BJ (cell line): ENCODE results near the gene FFAR4. TPM values are rescaled to one million over a fixed set of nuclear protein-coding genes. Genes with fewer than 3 reads are reported as not detected.

Source experiments
- CTCF ChIA-PET: fragments of 350-600 bp; formaldehyde crosslinking; extraction: SDS; loops from one replicate; lab custom pipeline; 2021; ENCODE audit warnings: antibody characterized with exemption, inconsistent platforms; lab: Yijun Ruan, JAX
- POLR2A ChIA-PET: fragments of 300-600 bp; sonication (Branson Sonifier 250); formaldehyde crosslinking; extraction: SDS; loops from one replicate; lab custom pipeline; 2021; ENCODE audit warnings: antibody characterized with exemption; lab: Charles Lee
- DNase-seq: peaks from one replicate; pipeline ENCODE4 v3.0.0-alpha.2; 2011; ENCODE audit warnings: low read depth
- H3K27me3 ChIP-seq: 2 replicates; pipeline ENCODE4 v1.6.0; 2011; ENCODE audit warnings: low read length; ENCODE audit not compliant: control insufficient read depth, insufficient read depth
- H3K36me3 ChIP-seq: 2 replicates; pipeline ENCODE4 v1.5.1; 2011; ENCODE audit warnings: low read length; ENCODE audit not compliant: control insufficient read depth, insufficient read depth
- H3K4me3 ChIP-seq: 2 replicates; pipeline ENCODE4 v1.5.1; 2011; ENCODE audit warnings: low read depth, mild to moderate bottlenecking, control low read depth, low read length
- polyA plus RNA-seq: library from polyadenylated mRNA; depleted of rRNA; stranded (reverse); fragments of >200 nt; gene quantifications from 2 replicates; pipeline ENCODE4 v1.2.3, GENCODE V29; 2011
- TF ChIP-seq, protein P1 (sequence below): IDR thresholded peaks from 2 replicates; pipeline ENCODE4 v1.5.1; 2011; ENCODE audit warnings: low read depth, mild to moderate bottlenecking, control low read depth, inconsistent platforms, low read length, moderate library complexity; ENCODE audit not compliant: insufficient read depth

FFAR4 gene
- polyA plus RNA-seq, 1 experiment, result not detected

DNA sequence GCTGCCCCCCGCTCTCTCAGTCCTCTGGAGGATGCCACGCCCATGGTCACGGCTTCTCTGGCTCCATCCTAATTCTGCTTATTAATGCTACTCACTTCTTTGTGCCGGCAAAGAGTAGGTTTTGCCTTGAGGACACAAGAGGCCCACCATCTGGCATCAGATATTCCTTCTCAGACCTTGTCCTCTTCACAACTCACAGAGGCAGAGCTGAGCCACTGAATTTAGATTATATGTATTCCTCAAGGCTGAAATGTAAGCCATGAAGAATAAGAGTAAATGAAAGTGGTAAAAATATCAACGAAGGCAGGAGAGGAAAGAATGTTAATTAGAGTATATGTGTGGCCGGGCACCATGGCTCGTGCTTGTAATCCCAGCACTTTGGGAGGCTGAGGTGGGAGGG lies 28.1 kb downstream of the FFAR4 start:
- CTCF ChIA-PET, result no interaction called here

DNA sequence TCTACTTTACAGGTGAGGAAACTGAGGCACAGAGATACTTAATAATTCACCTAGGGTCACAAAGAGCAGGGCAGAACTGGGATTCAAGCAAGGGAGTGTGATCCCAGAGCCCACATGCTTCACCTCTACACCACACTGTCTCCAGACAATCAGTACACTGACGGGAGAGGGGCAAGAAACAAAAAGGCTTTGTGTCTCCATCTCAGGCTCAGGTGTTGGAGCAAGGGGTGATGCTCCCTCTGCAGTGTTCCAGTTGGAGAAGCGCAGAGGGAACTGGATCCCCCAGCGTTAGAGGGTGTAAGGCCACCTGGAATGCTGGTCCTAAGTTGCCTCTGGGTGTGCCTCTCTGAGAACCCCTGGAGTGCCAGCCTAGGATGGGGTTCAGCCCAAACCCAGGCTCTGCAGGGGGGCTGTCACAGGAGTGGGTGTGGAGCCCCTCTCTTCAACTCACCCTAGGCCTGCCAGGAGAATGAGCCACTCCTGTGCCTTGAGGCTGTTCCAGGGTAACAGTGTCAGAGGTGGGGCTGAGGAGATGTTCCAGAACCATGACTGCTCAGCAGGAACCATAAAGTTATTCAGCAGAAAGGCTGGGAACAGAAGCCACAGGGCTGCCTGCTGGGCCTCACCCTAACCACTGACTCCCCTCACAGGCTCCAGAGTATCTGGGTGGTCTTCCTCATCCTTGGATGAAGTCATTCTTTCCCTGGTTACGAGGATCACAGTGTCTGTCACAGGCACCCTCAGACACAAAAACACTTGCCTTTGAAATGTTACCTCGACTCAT lies 29.1 kb downstream of the FFAR4 start:
- no peak overlapping the region for H3K4me3 ChIP-seq
- H3K27me3 ChIP-seq, result peaks cover 6% of the 10 kb centered on the region
- H3K36me3 ChIP-seq, result no peaks in the 10 kb centered on the region
- POLR2A ChIA-PET, result no interaction called here
- DNase-seq, result no peak
- TF ChIP-seq, protein P1, sequence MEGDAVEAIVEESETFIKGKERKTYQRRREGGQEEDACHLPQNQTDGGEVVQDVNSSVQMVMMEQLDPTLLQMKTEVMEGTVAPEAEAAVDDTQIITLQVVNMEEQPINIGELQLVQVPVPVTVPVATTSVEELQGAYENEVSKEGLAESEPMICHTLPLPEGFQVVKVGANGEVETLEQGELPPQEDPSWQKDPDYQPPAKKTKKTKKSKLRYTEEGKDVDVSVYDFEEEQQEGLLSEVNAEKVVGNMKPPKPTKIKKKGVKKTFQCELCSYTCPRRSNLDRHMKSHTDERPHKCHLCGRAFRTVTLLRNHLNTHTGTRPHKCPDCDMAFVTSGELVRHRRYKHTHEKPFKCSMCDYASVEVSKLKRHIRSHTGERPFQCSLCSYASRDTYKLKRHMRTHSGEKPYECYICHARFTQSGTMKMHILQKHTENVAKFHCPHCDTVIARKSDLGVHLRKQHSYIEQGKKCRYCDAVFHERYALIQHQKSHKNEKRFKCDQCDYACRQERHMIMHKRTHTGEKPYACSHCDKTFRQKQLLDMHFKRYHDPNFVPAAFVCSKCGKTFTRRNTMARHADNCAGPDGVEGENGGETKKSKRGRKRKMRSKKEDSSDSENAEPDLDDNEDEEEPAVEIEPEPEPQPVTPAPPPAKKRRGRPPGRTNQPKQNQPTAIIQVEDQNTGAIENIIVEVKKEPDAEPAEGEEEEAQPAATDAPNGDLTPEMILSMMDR, result no peak
- CTCF ChIA-PET, result no interaction called here

More for the DNA sequence above, 28.1 kb downstream of the FFAR4 start:
- H3K27me3 ChIP-seq, result peaks cover 9% of the 10 kb centered on the region
- H3K36me3 ChIP-seq, result no peaks in the 10 kb centered on the region
- POLR2A ChIA-PET, result no interaction called here
- H3K4me3 ChIP-seq, result no peak overlapping the region
- TF ChIP-seq, protein P1, result no peak
- DNase-seq, result no peak

DNA sequence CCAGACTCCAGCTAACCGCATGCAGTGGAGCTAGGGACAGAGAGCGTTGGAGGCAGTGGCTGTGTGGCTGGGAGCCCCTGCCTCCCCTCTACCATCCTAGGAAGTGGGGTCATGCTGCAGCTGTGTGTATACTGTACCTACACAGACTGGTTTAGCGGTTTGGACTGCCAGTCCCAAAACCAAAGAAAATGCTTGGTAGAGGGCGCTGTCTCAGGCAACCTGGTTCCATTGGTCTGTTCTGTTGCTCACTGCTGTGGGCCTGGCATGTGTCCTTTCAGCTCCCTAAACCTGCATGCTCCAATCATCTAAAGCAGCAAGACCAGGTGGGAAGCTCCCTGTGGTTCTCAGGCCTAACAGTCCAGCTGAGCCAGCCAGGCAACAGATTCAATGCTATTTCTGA lies 30.1 kb downstream of the FFAR4 start:
- TF ChIP-seq, protein P1, result no peak; the same call in 1 of the 2 replicates
- Histone ChIP-seq H3K36me3 (no peaks in the 10 kb centered on the region), H3K4me3 (no peak overlapping the region), H3K27me3 (peaks cover 6% of the 10 kb centered on the region)
- no peak for DNase-seq
- ChIA-PET CTCF (no interaction called here), POLR2A (no interaction called here)

- no peak for DNase-seq
- Histone ChIP-seq H3K27me3 (peaks cover 8% of the 10 kb centered on the region), H3K36me3 (no peaks in the 10 kb centered on the region), H3K4me3 (no peak overlapping the region)
- TF ChIP-seq, protein P1, result no peak
- ChIA-PET CTCF (no interaction called here), POLR2A (no interaction called here)
Measured at GRCh38 chr10:93597075-93597599, 30.7 kb downstream of the FFAR4 start.

DNA sequence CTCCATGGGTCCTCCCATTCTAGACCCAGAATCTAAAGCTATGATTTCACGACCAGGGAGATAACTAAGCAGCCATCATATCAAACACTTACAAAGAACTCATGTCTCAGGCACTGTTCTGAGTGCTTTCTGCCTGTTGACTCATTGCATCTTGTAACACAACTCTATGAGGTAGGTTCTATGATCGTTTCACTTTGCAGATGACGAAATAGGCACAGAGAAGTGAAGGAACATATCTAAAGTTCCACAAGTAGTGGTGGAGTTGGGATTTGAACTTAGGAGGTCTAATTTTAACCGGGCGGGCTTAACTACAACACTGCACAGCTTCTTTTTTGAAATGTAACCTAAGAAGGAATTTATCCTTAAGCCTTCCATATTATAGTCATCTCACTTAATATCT lies 31.7 kb downstream of the FFAR4 start:
- Histone ChIP-seq H3K36me3 (no peaks in the 10 kb centered on the region), H3K4me3 (no peak overlapping the region), H3K27me3 (peaks cover 16% of the 10 kb centered on the region)
- ChIA-PET CTCF (no interaction called here), POLR2A (no interaction called here)
- TF ChIP-seq, protein P1, result no peak
- DNase-seq, result no peak
